ENCODE results near the gene ANKRD7.

GRCh38 chr7:118184565-118184940 lies 40.0 kb upstream of the ANKRD7 start:
- TF ChIP-seq CTCF (IDR thresholded peaks at IDR 0.05): no peak
- TF ChIP-seq POLR2A (IDR thresholded peaks at IDR 0.05): no peak
